ENCODE data around the gene NIPSNAP2. TPM values are rescaled to one million over a fixed set of nuclear protein-coding genes. Genes with fewer than 3 reads are reported as not detected.

NIPSNAP2 gene
- total RNA-seq, 1 experiment from 2014 or later, result 62.4 TPM

- Histone ChIP-seq H4K20me1 (ENCODE audit: insufficient read depth) (no peaks in the 10 kb centered on the region), H3K79me2 (ENCODE audit: insufficient read depth, low read length) (peaks cover 19% of the 10 kb centered on the region), H3K9ac (ENCODE audit: low read length) (no peak overlapping the region), H3K4me2 (ENCODE audit: low read length) (no peak overlapping the region), H3K4me1 (ENCODE audit: control insufficient read depth in 1 of 2, insufficient read depth in 2 of 2, low read length in 2 of 2) (peaks cover 9 to 18% of the 10 kb centered on the region in 2 experiments), H3K27me3 (ENCODE audit: insufficient read depth, low read length) (no peaks in the 10 kb centered on the region), H3K9me2 (ENCODE audit: insufficient read depth) (no peaks in the 10 kb centered on the region), H3K9me3 (ENCODE audit: control insufficient read depth in 1 of 2, insufficient read depth in 1 of 2, low read depth in 1 of 2, low read length in 2 of 2) (no peaks in the 10 kb centered on the region), H3K36me3 (ENCODE audit: control insufficient read depth in 1 of 2, insufficient read depth in 2 of 2, low read length in 2 of 2) (no peaks in the 10 kb centered on the region), H3K27ac (ENCODE audit: low read depth, low read length) (no peak overlapping the region), H2AFZ (ENCODE audit: low read depth, low read length, poor library complexity, severe bottlenecking) (no peak overlapping the region), H3K4me3 (replicated peaks in 1 of 2; ENCODE audit: low read depth in 1 of 2, low read length in 2 of 2) (no peak overlapping the region)
- ATAC-seq, result no peak
- TF ChIP-seq, protein P1, sequence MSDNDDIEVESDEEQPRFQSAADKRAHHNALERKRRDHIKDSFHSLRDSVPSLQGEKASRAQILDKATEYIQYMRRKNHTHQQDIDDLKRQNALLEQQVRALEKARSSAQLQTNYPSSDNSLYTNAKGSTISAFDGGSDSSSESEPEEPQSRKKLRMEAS (IDR thresholded peaks at IDR 0.05), result no peak
- TF ChIP-seq ZNF274 (IDR thresholded peaks at IDR 0.05; ENCODE audit: low read depth, low read length) (no peak), REST (IDR thresholded peaks at IDR 0.05; ENCODE audit: low read depth) (no peak), ZFX (IDR thresholded peaks at IDR 0.05) (no peak), SP1 (IDR thresholded peaks at IDR 0.05; ENCODE audit: low read depth) (no peak), EZH2phosphoT487 (IDR thresholded peaks at IDR 0.05; ENCODE audit: borderline replicate concordance) (no peak), CEBPB (IDR thresholded peaks at IDR 0.05; ENCODE audit: low read depth) (no peak), POLR2AphosphoS5 (IDR thresholded peaks at IDR 0.05; ENCODE audit: low read depth, low read length) (no peak), EZH2 (IDR thresholded peaks at IDR 0.05) (no peak), JUND (IDR thresholded peaks at IDR 0.05) (no peak), YY1 (IDR thresholded peaks at IDR 0.05; ENCODE audit: extremely low read depth, insufficient replicate concordance, low read depth, low read length) (no peak), CBX3 (IDR thresholded peaks at IDR 0.05; ENCODE audit: low read depth) (no peak), RAD21 (IDR thresholded peaks at IDR 0.05; ENCODE audit: low read depth) (no peak), SIN3A (IDR thresholded peaks at IDR 0.05; ENCODE audit: low read depth) (no peak), ELF1 (IDR thresholded peaks at IDR 0.05; ENCODE audit: borderline replicate concordance, low read depth) (no peak), ATF3 (IDR thresholded peaks at IDR 0.05) (no peak), EGR1 (IDR thresholded peaks at IDR 0.05; ENCODE audit: low read depth) (no peak), POLR2A (IDR thresholded peaks at IDR 0.05; ENCODE audit: borderline replicate concordance, extremely low read depth, insufficient read depth, insufficient read length) (no peak)
- TF ChIP-seq, protein P2, sequence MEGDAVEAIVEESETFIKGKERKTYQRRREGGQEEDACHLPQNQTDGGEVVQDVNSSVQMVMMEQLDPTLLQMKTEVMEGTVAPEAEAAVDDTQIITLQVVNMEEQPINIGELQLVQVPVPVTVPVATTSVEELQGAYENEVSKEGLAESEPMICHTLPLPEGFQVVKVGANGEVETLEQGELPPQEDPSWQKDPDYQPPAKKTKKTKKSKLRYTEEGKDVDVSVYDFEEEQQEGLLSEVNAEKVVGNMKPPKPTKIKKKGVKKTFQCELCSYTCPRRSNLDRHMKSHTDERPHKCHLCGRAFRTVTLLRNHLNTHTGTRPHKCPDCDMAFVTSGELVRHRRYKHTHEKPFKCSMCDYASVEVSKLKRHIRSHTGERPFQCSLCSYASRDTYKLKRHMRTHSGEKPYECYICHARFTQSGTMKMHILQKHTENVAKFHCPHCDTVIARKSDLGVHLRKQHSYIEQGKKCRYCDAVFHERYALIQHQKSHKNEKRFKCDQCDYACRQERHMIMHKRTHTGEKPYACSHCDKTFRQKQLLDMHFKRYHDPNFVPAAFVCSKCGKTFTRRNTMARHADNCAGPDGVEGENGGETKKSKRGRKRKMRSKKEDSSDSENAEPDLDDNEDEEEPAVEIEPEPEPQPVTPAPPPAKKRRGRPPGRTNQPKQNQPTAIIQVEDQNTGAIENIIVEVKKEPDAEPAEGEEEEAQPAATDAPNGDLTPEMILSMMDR (IDR thresholded peaks at IDR 0.05 in 2 of 3, conservative IDR thresholded peaks at IDR 0.05 in 1 of 3; ENCODE audit: borderline replicate concordance in 1 of 3, insufficient read depth in 1 of 3, low read depth in 2 of 3, low read length in 2 of 3), result no peak
- intact Hi-C loops (cut with micrococcal nuclease), result loop anchor here (5.0 to 10.0 kb wide), 2 partner anchors 217 to 680 kb away; no protein-coding TSS in a partner anchor
- BruUV-seq (replicated peaks), result no TSS peak
- ChIA-PET RAD21 (ENCODE audit: low non-redundant PET in 1 of 2, low total read pairs in 2 of 2, uncharacterized antibody in 2 of 2, unreplicated experiment in 2 of 2) (no interaction called here), CTCF (no interaction called here), POLR2A (no interaction called here)
- no peak for DNase-seq (ENCODE audit: low read depth, low spot score)
These were observed 2.4 kb upstream of the NIPSNAP2 start for GRCh38 chr7:55962014-55962413.

Data from HCT116 (cell line).